Mucosa of descending colon (tissue), 3 donors: Measurements from ENCODE around the gene TCEANC2. TPM values are rescaled to one million over a fixed set of nuclear protein-coding genes. Genes with fewer than 3 reads are reported as not detected.

Source experiments
- ATAC-seq: fragments of 200-7000 bp; cut with Tn5 transposase; one replicate; pipeline ENCODE4 v1.9.1; 2020; ENCODE audit warnings: mild to moderate bottlenecking, moderate library complexity
- DNase-seq, 3 donors: peaks; one replicate each; pipeline ENCODE4 v3.0.0-alpha.2; 2020
- H3K36me3 ChIP-seq: fragments of 200-600 bp; one replicate; pipeline ENCODE4 v1.8.0; 2021; ENCODE audit warnings: low read depth, mild to moderate bottlenecking
- H3K4me1 ChIP-seq: fragments of 200-600 bp; one replicate; pipeline ENCODE4 v1.8.0; 2021; ENCODE audit warnings: low read depth, mild to moderate bottlenecking
- H3K4me3 ChIP-seq: fragments of 200-600 bp; one replicate; pipeline ENCODE4 v1.8.0; 2021; ENCODE audit warnings: mild to moderate bottlenecking
- H3K9me3 ChIP-seq: fragments of 200-600 bp; one replicate; pipeline ENCODE4 v1.8.0; 2021; ENCODE audit warnings: mild to moderate bottlenecking
- intact Hi-C, 2 donors: fragments of 100-400 bp; cut with DNase I in 1 of 2; cut with micrococcal nuclease in 1 of 2; formaldehyde crosslinking; loops; one replicate each; pipeline versions ENCODE4 v1.11.0 to v1.11.1; 2022; cut with DNase I, micrococcal nuclease
- microRNA-seq: library from miRNA; unstranded; fragments of <30 nt; microRNA quantifications from one replicate; pipeline ENCODE4, GENCODE V29; 2019
- total RNA-seq, 3 donors: library from RNA; stranded (reverse); fragmentation: NEBNext Ultra II Directional in 2 of 3; extraction: Animal tissue kit (Norgen Biotek cat#: 25700) in 2 of 3; gene quantifications; one replicate each; pipeline versions ENCODE4 v1.2.1 to v1.2.4, GENCODE V29; 2021 to 2023
- TF ChIP-seq, protein P1 (sequence below): fragments of 200-600 bp; IDR thresholded peaks from one replicate; pipeline ENCODE4 v1.8.0; 2022; ENCODE audit warnings: antibody characterized with exemption, mild to moderate bottlenecking
- donor health status: DM: no; HTN: no; CAD: no; lungs with moderate emphysema.
- donor health status: DM: no; HTN: no; CAD: no.
- donor health status: DM: no; HTN: yes; CAD: no.

The TCEANC2 gene
- total RNA-seq, 3 donors from 2014 or later = 4.5 to 8.6 (median 6.0) TPM

DNA sequence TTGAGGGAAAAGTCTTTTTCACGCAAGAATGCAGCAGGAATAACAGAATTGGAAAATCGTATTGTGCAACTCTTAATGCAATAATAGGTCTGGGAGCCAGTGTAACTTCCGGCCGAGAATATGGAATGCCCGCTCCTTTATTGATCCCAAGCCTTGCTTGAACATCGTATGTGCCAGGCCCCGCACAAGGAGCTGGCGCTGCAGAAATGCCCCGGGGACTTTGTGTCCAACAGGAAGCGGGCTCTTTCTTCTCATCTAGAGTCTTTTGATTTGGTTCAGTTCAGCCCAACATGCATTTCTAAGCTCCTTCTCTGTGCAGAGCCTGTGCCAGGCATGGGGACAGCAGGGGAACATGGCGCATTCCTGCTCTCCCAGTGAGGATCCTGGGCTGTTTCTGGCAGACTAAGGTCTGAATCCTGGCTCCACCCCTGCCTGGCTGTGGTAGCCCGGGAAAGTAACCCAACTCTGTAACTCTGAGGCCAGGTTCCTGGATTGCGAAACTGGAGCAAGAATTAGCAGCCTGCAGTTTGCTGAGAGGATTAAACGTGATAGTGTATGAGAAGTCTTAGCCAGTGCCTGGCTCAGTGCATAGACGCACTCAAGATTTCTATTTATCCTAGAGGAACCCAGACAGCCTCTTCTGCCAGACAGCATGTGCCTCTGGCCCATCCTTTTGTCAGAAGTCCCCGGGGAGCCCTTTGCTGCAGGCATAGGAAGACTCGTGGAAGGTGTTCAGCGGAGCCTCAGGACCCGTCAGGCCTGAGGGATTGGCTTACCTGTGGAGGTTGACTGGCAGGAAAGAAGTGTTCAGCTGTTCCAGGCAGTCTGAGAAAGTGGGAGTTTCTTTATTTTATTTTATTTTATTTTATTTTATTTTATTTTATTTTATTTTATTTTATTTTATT lies 100.4 kb downstream of the TCEANC2 start:
- no peaks in the 10 kb centered on the region for H3K9me3 ChIP-seq
- peak; percentile 87 for ATAC-seq
- H3K4me3 ChIP-seq = no peak overlapping the region
- H3K36me3 ChIP-seq = no peaks in the 10 kb centered on the region
- intact Hi-C loops = no loop called here
- TF ChIP-seq, protein P1, sequence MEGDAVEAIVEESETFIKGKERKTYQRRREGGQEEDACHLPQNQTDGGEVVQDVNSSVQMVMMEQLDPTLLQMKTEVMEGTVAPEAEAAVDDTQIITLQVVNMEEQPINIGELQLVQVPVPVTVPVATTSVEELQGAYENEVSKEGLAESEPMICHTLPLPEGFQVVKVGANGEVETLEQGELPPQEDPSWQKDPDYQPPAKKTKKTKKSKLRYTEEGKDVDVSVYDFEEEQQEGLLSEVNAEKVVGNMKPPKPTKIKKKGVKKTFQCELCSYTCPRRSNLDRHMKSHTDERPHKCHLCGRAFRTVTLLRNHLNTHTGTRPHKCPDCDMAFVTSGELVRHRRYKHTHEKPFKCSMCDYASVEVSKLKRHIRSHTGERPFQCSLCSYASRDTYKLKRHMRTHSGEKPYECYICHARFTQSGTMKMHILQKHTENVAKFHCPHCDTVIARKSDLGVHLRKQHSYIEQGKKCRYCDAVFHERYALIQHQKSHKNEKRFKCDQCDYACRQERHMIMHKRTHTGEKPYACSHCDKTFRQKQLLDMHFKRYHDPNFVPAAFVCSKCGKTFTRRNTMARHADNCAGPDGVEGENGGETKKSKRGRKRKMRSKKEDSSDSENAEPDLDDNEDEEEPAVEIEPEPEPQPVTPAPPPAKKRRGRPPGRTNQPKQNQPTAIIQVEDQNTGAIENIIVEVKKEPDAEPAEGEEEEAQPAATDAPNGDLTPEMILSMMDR = no peak
- peak in 2 of 3 donors; percentile 46 to 57 for DNase-seq
- peaks cover 8% of the 10 kb centered on the region for H3K4me1 ChIP-seq

Small RNA genes lying within 50 kb of the gene (microRNA-seq; reads per million reads assigned to microRNA genes)
- gene MIR4781 = 1.9 reads per million

Other genes starting within 250 kb of the TCEANC2 start
- gene NDC1, start 215.3 kb upstream of the TCEANC2 start, total RNA-seq = 10 to 100 TPM in 2 of 3 donors, 1 to 10 TPM in 1; 9.7 to 23.8 (median 11.0) TPM
- gene YIPF1, start 163.8 kb upstream of the TCEANC2 start, total RNA-seq = 10 to 100 TPM; 23.4 to 37.3 (median 30.6) TPM
- gene DIO1, start 159.4 kb upstream of the TCEANC2 start, total RNA-seq = not detected
- gene IFT25, start 107.9 kb upstream of the TCEANC2 start, total RNA-seq = 10 to 100 TPM; 19.8 to 22.6 (median 19.9) TPM
- 10 to 100 TPM; 16.5 to 19.4 (median 19.0) TPM for gene LRRC42, start 107.3 kb upstream of the TCEANC2 start, total RNA-seq
- gene LDLRAD1, start 35.4 kb upstream of the TCEANC2 start, total RNA-seq = under 1 TPM in 1 of 3 donors, not detected in 2; 0.39 TPM
- gene TMEM59, start 404 bp upstream of the TCEANC2 start, total RNA-seq = 1,000 to 10,000 TPM in 1 of 3 donors, 100 to 1,000 TPM in 2; 557 to 1,169 (median 749) TPM
- under 1 TPM in 2 of 3 donors, not detected in 1; 0.09 to 0.26 TPM for gene CDCP2, start 99.4 kb downstream of the TCEANC2 start, total RNA-seq
- 1 to 10 TPM; 6.9 to 9.1 (median 7.7) TPM for gene CYB5RL, start 146.4 kb downstream of the TCEANC2 start, total RNA-seq
- 10 to 100 TPM; 46.5 to 84.7 (median 58.8) TPM for gene MRPL37, start 146.6 kb downstream of the TCEANC2 start, total RNA-seq